Measurements from ENCODE around the gene NDST1. TPM values are rescaled to one million over a fixed set of nuclear protein-coding genes. Genes with fewer than 3 reads are reported as not detected.
A peak's percentile ranks its signal among the peaks of the same experiment; 100 is the strongest.

NDST1 gene
- total RNA-seq, 1 donor = 104 TPM

DNA sequence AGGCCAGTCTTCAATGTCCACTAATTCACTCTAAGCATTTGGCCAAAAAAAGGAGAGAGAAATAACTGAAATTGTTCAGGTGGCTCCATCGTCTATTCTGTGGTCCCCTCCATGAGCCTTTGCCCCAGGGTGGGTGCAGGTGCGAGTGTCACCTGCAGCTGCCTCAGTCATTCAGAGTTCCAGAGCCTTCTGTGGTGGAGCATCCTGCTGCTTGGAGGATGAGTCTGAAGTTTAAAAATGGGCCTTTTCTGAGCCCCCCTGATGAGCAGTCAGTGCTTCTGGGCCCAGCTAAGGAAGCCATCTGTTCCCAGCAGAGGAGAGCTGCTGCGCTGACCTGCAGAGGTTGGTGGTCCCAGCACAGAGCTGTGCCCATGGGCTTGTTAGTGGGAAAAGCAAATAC, 48.2 kb downstream of the NDST1 start:
- H3K9me3 ChIP-seq (ENCODE audit: low read depth, low read length) = no peaks in the 10 kb centered on the region
- DNase-seq (ENCODE audit: insufficient read length, low spot score, missing footprints) = no peak
- H3K36me3 ChIP-seq (ENCODE audit: insufficient read depth, low read length) = peaks cover 65% of the 10 kb centered on the region
- H3K4me2 ChIP-seq (ENCODE audit: insufficient read depth, low read length) = no peak overlapping the region
- H3K27me3 ChIP-seq (ENCODE audit: insufficient read depth, low read length) = no peaks in the 10 kb centered on the region
- H2AFZ ChIP-seq (ENCODE audit: low read length) = no peak overlapping the region
- H3K27ac ChIP-seq (ENCODE audit: low read depth, low read length) = no peak overlapping the region
- peaks cover 5% of the 10 kb centered on the region for H3K79me2 ChIP-seq (ENCODE audit: insufficient read depth, low read length)
- no peak overlapping the region for H3K4me3 ChIP-seq (ENCODE audit: insufficient read depth, low read length)
- peaks cover 21% of the 10 kb centered on the region for H4K20me1 ChIP-seq (ENCODE audit: insufficient read depth, low read length)
- TF ChIP-seq, protein P1, sequence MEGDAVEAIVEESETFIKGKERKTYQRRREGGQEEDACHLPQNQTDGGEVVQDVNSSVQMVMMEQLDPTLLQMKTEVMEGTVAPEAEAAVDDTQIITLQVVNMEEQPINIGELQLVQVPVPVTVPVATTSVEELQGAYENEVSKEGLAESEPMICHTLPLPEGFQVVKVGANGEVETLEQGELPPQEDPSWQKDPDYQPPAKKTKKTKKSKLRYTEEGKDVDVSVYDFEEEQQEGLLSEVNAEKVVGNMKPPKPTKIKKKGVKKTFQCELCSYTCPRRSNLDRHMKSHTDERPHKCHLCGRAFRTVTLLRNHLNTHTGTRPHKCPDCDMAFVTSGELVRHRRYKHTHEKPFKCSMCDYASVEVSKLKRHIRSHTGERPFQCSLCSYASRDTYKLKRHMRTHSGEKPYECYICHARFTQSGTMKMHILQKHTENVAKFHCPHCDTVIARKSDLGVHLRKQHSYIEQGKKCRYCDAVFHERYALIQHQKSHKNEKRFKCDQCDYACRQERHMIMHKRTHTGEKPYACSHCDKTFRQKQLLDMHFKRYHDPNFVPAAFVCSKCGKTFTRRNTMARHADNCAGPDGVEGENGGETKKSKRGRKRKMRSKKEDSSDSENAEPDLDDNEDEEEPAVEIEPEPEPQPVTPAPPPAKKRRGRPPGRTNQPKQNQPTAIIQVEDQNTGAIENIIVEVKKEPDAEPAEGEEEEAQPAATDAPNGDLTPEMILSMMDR (IDR thresholded peaks at IDR 0.05; ENCODE audit: extremely low read depth, low read depth, low read length) = no peak
- H3K4me1 ChIP-seq (ENCODE audit: insufficient read depth, low read length) = peaks cover 24% of the 10 kb centered on the region

DNA sequence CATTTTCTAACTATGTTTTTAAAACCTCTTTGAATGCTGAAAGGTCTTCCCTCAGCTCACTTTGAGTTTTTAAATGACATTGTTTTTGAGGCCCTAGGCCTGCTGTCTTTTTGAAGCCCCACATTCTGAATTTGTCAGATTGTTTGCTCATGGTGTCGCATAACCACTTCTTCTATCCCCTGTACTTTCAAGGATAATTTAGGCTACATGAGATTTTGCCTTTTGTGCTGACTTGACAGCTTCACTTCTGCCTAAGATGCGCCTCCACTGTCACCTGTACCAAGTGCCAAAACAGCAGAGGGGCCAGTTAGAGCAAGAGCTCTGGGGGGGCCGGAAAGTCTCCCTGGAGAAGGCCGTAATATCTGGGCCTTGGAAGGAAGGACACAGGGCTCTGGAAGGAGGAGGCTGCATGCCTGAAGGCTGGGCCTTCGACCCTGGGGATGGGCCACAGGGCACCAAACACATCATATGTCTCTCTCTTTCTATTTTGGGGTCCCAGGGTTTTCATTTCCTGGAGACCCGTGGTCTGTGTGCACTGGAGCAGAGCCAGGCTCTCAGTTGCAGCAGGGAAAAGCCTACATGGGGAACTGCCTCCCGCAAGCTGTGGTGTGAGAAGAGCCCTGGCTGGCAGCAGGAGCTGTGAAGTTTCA, 49.1 kb downstream of the NDST1 start:
- Histone ChIP-seq H3K4me1 (ENCODE audit: insufficient read depth, low read length) (peaks cover 24% of the 10 kb centered on the region), H3K9me3 (ENCODE audit: low read depth, low read length) (no peaks in the 10 kb centered on the region), H3K27ac (ENCODE audit: low read depth, low read length) (peak overlapping the region; percentile 25), H3K4me2 (ENCODE audit: insufficient read depth, low read length) (no peak overlapping the region), H3K27me3 (ENCODE audit: insufficient read depth, low read length) (no peaks in the 10 kb centered on the region), H3K36me3 (ENCODE audit: insufficient read depth, low read length) (peaks cover 56% of the 10 kb centered on the region), H4K20me1 (ENCODE audit: insufficient read depth, low read length) (peaks cover 17% of the 10 kb centered on the region), H2AFZ (ENCODE audit: low read length) (no peak overlapping the region), H3K4me3 (ENCODE audit: insufficient read depth, low read length) (no peak overlapping the region), H3K79me2 (ENCODE audit: insufficient read depth, low read length) (peaks cover under 1% of the 10 kb centered on the region)
- TF ChIP-seq, protein P1 (IDR thresholded peaks at IDR 0.05; ENCODE audit: extremely low read depth, low read depth, low read length) = no peak
- peak; percentile 70 for DNase-seq (ENCODE audit: insufficient read length, low spot score, missing footprints)

DNA sequence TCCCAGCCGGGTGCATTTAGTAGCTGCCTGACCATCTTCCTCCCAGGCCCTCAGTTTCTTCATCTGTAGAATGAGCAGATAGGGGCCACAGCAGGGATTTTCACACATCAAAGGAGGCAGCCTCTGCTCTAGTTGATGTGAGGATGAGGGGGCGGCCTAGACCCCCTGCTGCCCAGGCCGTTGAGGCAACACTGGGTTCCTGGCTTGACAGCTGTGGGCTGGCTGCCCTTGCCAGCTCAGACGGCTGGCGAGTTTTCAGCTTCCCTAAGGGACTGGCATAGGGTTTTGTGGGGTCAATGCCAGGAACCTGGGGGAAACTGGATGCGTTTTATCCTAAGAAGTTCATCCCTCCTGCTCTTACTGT, 49.6 kb downstream of the NDST1 start:
- Histone ChIP-seq H3K4me2 (ENCODE audit: insufficient read depth, low read length) (no peak overlapping the region), H3K79me2 (ENCODE audit: insufficient read depth, low read length) (no peaks in the 10 kb centered on the region), H3K36me3 (ENCODE audit: insufficient read depth, low read length) (peaks cover 51% of the 10 kb centered on the region), H3K4me3 (ENCODE audit: insufficient read depth, low read length) (no peak overlapping the region), H4K20me1 (ENCODE audit: insufficient read depth, low read length) (peaks cover 17% of the 10 kb centered on the region), H3K9me3 (ENCODE audit: low read depth, low read length) (no peaks in the 10 kb centered on the region), H3K27me3 (ENCODE audit: insufficient read depth, low read length) (no peaks in the 10 kb centered on the region), H2AFZ (ENCODE audit: low read length) (no peak overlapping the region), H3K27ac (ENCODE audit: low read depth, low read length) (peak overlapping the region; percentile 25), H3K4me1 (ENCODE audit: insufficient read depth, low read length) (peaks cover 24% of the 10 kb centered on the region)
- DNase-seq (ENCODE audit: insufficient read length, low spot score, missing footprints) = peak; percentile 61
- TF ChIP-seq, protein P1 (IDR thresholded peaks at IDR 0.05; ENCODE audit: extremely low read depth, low read depth, low read length) = no peak

DNA sequence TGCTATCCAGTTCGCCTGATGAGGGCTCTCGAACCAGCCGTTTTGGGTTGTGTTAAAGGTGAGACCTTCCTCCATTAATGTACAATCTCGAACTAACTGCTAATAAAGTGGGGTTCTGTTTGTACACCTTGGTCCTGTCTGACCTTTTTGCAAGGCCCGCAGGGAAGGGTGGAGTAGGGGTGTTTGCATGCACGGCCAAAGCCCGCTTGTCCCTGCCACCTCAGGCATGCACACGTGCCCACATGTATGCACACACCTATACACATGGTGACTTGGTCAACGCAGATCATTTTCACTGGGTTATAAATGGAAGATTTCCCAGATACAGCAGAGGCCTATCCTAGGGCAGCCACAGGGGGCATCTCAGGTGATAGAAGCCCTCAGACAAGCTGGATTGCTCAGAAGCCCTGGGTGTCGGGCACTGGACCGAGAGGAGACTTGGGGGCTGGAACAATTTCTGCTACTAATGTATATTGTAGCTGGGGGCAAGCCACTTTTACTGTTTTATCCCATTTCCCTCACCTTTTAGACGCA, 50.2 kb downstream of the NDST1 start:
- Histone ChIP-seq H3K9me3 (ENCODE audit: low read depth, low read length) (no peaks in the 10 kb centered on the region), H3K4me2 (ENCODE audit: insufficient read depth, low read length) (no peak overlapping the region), H4K20me1 (ENCODE audit: insufficient read depth, low read length) (peaks cover 17% of the 10 kb centered on the region), H3K4me1 (ENCODE audit: insufficient read depth, low read length) (peaks cover 24% of the 10 kb centered on the region), H2AFZ (ENCODE audit: low read length) (no peak overlapping the region), H3K4me3 (ENCODE audit: insufficient read depth, low read length) (no peak overlapping the region), H3K27me3 (ENCODE audit: insufficient read depth, low read length) (no peaks in the 10 kb centered on the region), H3K79me2 (ENCODE audit: insufficient read depth, low read length) (no peaks in the 10 kb centered on the region), H3K36me3 (ENCODE audit: insufficient read depth, low read length) (peaks cover 45% of the 10 kb centered on the region), H3K27ac (ENCODE audit: low read depth, low read length) (no peak overlapping the region)
- TF ChIP-seq, protein P1 (IDR thresholded peaks at IDR 0.05; ENCODE audit: extremely low read depth, low read depth, low read length) = no peak
- no peak for DNase-seq (ENCODE audit: insufficient read length, low spot score, missing footprints)

Measured in osteoblast (primary cell).